ENCODE results near the gene SGMS1.
"Not testable (repeated sequence)": the region's sequence is repeated elsewhere in the genome, so short reads cannot be mapped to it uniquely, and the experiment has no call there.

The SGMS1 gene

GRCh38 chr10:50623663-50624412, at the start of gene SGMS1:
Gene SGMS1 (minus strand): TSS chr10:50623956. CDS start chr10:50344114, 279,842 bp downstream.
- DNase-seq (ENCODE audit: low read depth): peak; percentile 62

GRCh38 chr10:50672152-50672551, 48.4 kb upstream of the SGMS1 start:
- DNase-seq (ENCODE audit: low read depth): not testable (repeated sequence)

GRCh38 chr10:50671645-50672044, 47.9 kb upstream of the SGMS1 start:
- DNase-seq (ENCODE audit: low read depth): not testable (repeated sequence)

- not testable (repeated sequence) for DNase-seq (ENCODE audit: low read depth)
Observed at GRCh38 chr10:50669957-50670356, 46.2 kb upstream of the SGMS1 start.

- DNase-seq (ENCODE audit: low read depth): not testable (repeated sequence)
Observed at GRCh38 chr10:50667353-50667752, 43.6 kb upstream of the SGMS1 start.

GRCh38 chr10:50662420-50662819, 38.7 kb upstream of the SGMS1 start:
- DNase-seq (ENCODE audit: low read depth): not testable (repeated sequence)

GRCh38 chr10:50661563-50661962, 37.8 kb upstream of the SGMS1 start:
- DNase-seq (ENCODE audit: low read depth): not testable (repeated sequence)

- not testable (repeated sequence) for DNase-seq (ENCODE audit: low read depth)
Observed at GRCh38 chr10:50659865-50660730, 36.3 kb upstream of the SGMS1 start.

- not testable (repeated sequence) for DNase-seq (ENCODE audit: low read depth)
Observed at GRCh38 chr10:50659016-50659864, 35.5 kb upstream of the SGMS1 start.

GRCh38 chr10:50658165-50658564, 34.4 kb upstream of the SGMS1 start:
- no peak for DNase-seq (ENCODE audit: low read depth)

- no peak for DNase-seq (ENCODE audit: low read depth)
Observed at GRCh38 chr10:50653758-50654157, 30.0 kb upstream of the SGMS1 start.

GRCh38 chr10:50653142-50653541, 29.4 kb upstream of the SGMS1 start:
- DNase-seq (ENCODE audit: low read depth): no peak

GRCh38 chr10:50651808-50652207, 28.1 kb upstream of the SGMS1 start:
- DNase-seq (ENCODE audit: low read depth): no peak

GRCh38 chr10:50650481-50650880, 26.7 kb upstream of the SGMS1 start:
- DNase-seq (ENCODE audit: low read depth): no peak

GRCh38 chr10:50648935-50649227, 25.1 kb upstream of the SGMS1 start:
- no peak for DNase-seq (ENCODE audit: low read depth)

- no peak for DNase-seq (ENCODE audit: low read depth)
Observed at GRCh38 chr10:50648089-50648934, 24.6 kb upstream of the SGMS1 start.

GRCh38 chr10:50647350-50647749, 23.6 kb upstream of the SGMS1 start:
- not testable (repeated sequence) for DNase-seq (ENCODE audit: low read depth)

GRCh38 chr10:50645236-50645635, 21.5 kb upstream of the SGMS1 start:
- DNase-seq (ENCODE audit: low read depth): no peak

GRCh38 chr10:50641626-50642025, 17.9 kb upstream of the SGMS1 start:
- DNase-seq (ENCODE audit: low read depth): no peak

GRCh38 chr10:50640238-50640637, 16.5 kb upstream of the SGMS1 start:
- DNase-seq (ENCODE audit: low read depth): no peak

All from T-helper 22 cell (primary cell).